ENCODE results near the gene DLGAP1.

DNA sequence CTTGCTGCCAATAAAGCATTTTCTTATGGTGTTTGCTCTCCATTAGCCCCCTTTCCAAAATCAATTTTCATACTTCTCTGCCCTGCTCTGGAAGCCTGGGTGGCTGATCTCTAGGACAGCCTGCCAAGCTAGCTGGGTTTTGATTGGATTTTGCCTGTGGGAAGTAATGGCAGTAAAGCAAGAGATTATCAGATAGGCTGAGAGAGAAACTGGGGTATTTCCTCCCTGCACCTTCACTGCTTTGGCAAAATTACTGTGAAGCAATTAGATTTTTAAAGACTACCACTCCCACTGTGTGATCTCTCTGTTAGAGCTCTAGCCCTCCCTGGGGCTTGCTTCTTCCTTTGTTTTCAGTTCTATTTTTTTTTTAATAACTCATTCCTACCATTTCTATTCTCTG lies 223.8 kb downstream of the DLGAP1 start:
- TF ChIP-seq CTCF (IDR thresholded peaks at IDR 0.05; ENCODE audit: low read depth, low read length) (no peak), POLR2A (IDR thresholded peaks at IDR 0.05; ENCODE audit: extremely low read depth, insufficient read length) (no peak), MYC (IDR thresholded peaks at IDR 0.05; ENCODE audit: low read depth, low read length) (no peak), MAX (IDR thresholded peaks at IDR 0.05; ENCODE audit: low read depth, low read length) (no peak)

Data from NB4 (cell line).